Omental fat pad (tissue), 4 donors: ENCODE measurements around the gene TOR1A. TPM values are rescaled to one million over a fixed set of nuclear protein-coding genes. Genes with fewer than 3 reads are reported as not detected.

Experiments used
- ATAC-seq: fragments of 150-250 bp; one replicate; pipeline ENCODE4 v1.9.1; 2016; ENCODE audit warnings: mild to moderate bottlenecking, moderate library complexity; ENCODE audit not compliant: low FRiP score
- DNase-seq: peaks from one replicate; pipeline ENCODE4 v3.0.0-alpha.2; 2019; ENCODE audit warnings: low spot score
- CTCF ChIP-seq, 3 donors: fragments of 450-650 bp; IDR thresholded peaks; one replicate each; pipeline ENCODE4 v1.5.1; 2016 to 2017; ENCODE audit warnings: antibody characterized with exemption in 3 of 3, mild to moderate bottlenecking in 3 of 3, moderate library complexity in 2 of 3
- total RNA-seq, 4 donors: library from RNA; depleted of rRNA; stranded (reverse); fragments of >200 nt; gene quantifications; one replicate each; pipeline ENCODE4 v1.1.0, GENCODE V29; 2016

The TOR1A gene
- total RNA-seq, 4 donors from 2014 or later, result 37.4 to 62.6 (median 51.0) TPM

GRCh38 chr9:129839324-129840023, 15.5 kb upstream of the TOR1A start:
- ATAC-seq, result no peak
- DNase-seq, result no peak

GRCh38 chr9:129838707-129839259, 14.8 kb upstream of the TOR1A start:
- no peak for ATAC-seq
- TF ChIP-seq CTCF (IDR thresholded peaks at IDR 0.05), result no peak
- no peak for DNase-seq

More at GRCh38 chr9:129839324-129840023, 15.5 kb upstream of the TOR1A start:
- no peak for TF ChIP-seq CTCF (IDR thresholded peaks at IDR 0.05)

GRCh38 chr9:129836311-129837007, 12.5 kb upstream of the TOR1A start:
- TF ChIP-seq CTCF (IDR thresholded peaks at IDR 0.05), result no peak
- DNase-seq (no peak), ATAC-seq (no peak)

GRCh38 chr9:129835860-129836223, 11.9 kb upstream of the TOR1A start:
- DNase-seq (no peak), ATAC-seq (no peak)
- TF ChIP-seq CTCF (IDR thresholded peaks at IDR 0.05), result no peak

GRCh38 chr9:129835128-129835859, 11.4 kb upstream of the TOR1A start, which contains the start of the genes C9orf78 and USP20:
C9orf78 (minus strand) TSS chr9:129835275; CDS start chr9:129835221, 54 bp downstream.
USP20 (plus strand) TSS chr9:129835458; CDS start chr9:129852556, 17,098 bp downstream.
- peak; percentile 87 for DNase-seq
- no peak for TF ChIP-seq CTCF (IDR thresholded peaks at IDR 0.05)
- ATAC-seq, result peak; percentile 99

- TF ChIP-seq CTCF (IDR thresholded peaks at IDR 0.05), result no peak
- peak; percentile 26 for DNase-seq
- peak; percentile 15 for ATAC-seq
These were observed 10.7 kb upstream of the TOR1A start for GRCh38 chr9:129834489-129835127.
